ENCODE results near the gene UBL4A. TPM values are rescaled to one million over a fixed set of nuclear protein-coding genes. Genes with fewer than 3 reads are reported as not detected.

The UBL4A gene
- total and polyA plus RNA-seq, 2 donors (not counting 3 experiments of a cell fraction or from before 2014, with no cell fraction given), result 25.3 to 31.4 TPM

GRCh38 chrX:154448484-154448883, 37.9 kb downstream of the UBL4A start:
- no peak overlapping the region for H3K4me2 ChIP-seq (ENCODE audit: insufficient read depth, low read length)
- CTCF ChIA-PET, result no interaction called here
- POLR2A ChIA-PET, result no interaction called here
- no peak overlapping the region for H2AFZ ChIP-seq (ENCODE audit: low read depth, low read length)
- FAIRE-seq (no peak), DNase-seq (ENCODE audit: low read depth, low spot score) (no peak)
- peaks cover 0 to 28% of the 10 kb centered on the region in 2 experiments for H3K36me3 ChIP-seq (ENCODE audit: control insufficient read depth in 2 of 2, extremely low read depth in 1 of 2, insufficient read depth in 2 of 2, low read length in 2 of 2)
- peaks cover 8% of the 10 kb centered on the region for H3K4me1 ChIP-seq (ENCODE audit: control insufficient read depth, extremely low read depth, insufficient read depth, low read length)
- H3K27me3 ChIP-seq (ENCODE audit: control insufficient read depth in 2 of 2, insufficient read depth in 2 of 2, low read length in 2 of 2), result no peaks in the 10 kb centered on the region
- H3K9me1 ChIP-seq (replicated peaks; ENCODE audit: control insufficient read depth, extremely low read depth, insufficient read depth, low read length), result no peaks in the 10 kb centered on the region
- BruUV-seq (replicated peaks), result no TSS peak
- H3K79me2 ChIP-seq (ENCODE audit: control insufficient read depth, insufficient read depth, low read length), result peaks cover 25% of the 10 kb centered on the region
- intact Hi-C loops (cut with micrococcal nuclease) (no loop called here), dilution Hi-C loops (cut with MboI; ENCODE audit: extremely low pct_ligation_motif_present, low sequenced_read_pairs) (no loop called here)
- no peak overlapping the region for H3K4me3 ChIP-seq (replicated peaks in 1 of 3; ENCODE audit: insufficient read depth in 1 of 3, low read depth in 1 of 3, low read length in 3 of 3)
- no peaks in the 10 kb centered on the region for H4K20me1 ChIP-seq (replicated peaks; ENCODE audit: control insufficient read depth, extremely low read depth, insufficient read depth, low read length)
- H3K9me3 ChIP-seq (replicated peaks; ENCODE audit: control insufficient read depth, insufficient read depth, low read length), result no peaks in the 10 kb centered on the region
- TF ChIP-seq MAX (IDR thresholded peaks at IDR 0.05; ENCODE audit: insufficient read depth, insufficient read length) (no peak), JUN (IDR thresholded peaks at IDR 0.05; ENCODE audit: borderline replicate concordance, insufficient read depth, insufficient read length, low read depth) (no peak), FOS (IDR thresholded peaks at IDR 0.05; ENCODE audit: borderline replicate concordance, insufficient read depth, low read length) (no peak), CTCF (IDR thresholded peaks at IDR 0.05; ENCODE audit: extremely low read depth in 1 of 2, insufficient read depth in 1 of 2, low read depth in 1 of 2, low read length in 2 of 2) (no peak), POLR2A (IDR thresholded peaks at IDR 0.05; ENCODE audit: low read depth, low read length) (no peak), POLR2AphosphoS5 (IDR thresholded peaks at IDR 0.05; ENCODE audit: insufficient read depth, low read depth, low read length) (no peak), MYC (IDR thresholded peaks at IDR 0.05; ENCODE audit: low read depth, low read length) (no peak), EZH2 (IDR thresholded peaks at IDR 0.05; ENCODE audit: borderline replicate concordance, low read depth, low read length, severe bottlenecking) (no peak), GATA2 (IDR thresholded peaks at IDR 0.05; ENCODE audit: insufficient read depth, insufficient read length, low read depth, low read length) (no peak)
- H3K9ac ChIP-seq (replicated peaks; ENCODE audit: extremely low read depth, insufficient read depth, low read length), result no peak overlapping the region
- H3K27ac ChIP-seq (ENCODE audit: insufficient read depth, low read depth, low read length), result no peak overlapping the region
